ENCODE measurements around the gene RPL13A. TPM values are rescaled to one million over a fixed set of nuclear protein-coding genes. Genes with fewer than 3 reads are reported as not detected.

The RPL13A gene
- total and polyA plus RNA-seq, 2 of the 13 experiments (the other 11 are each of a cell fraction or from before 2014, with no cell fraction given), result 2,601 to 3,407 TPM

- TF ChIP-seq ELF4 (CRISPR knock-in tag; IDR thresholded peaks at IDR 0.05; ENCODE audit: borderline replicate concordance), result no peak
- no peak for TF ChIP-seq SIN3B (IDR thresholded peaks at IDR 0.05; ENCODE audit: low read length)
- TF ChIP-seq ZNF776 (CRISPR knock-in tag; IDR thresholded peaks at IDR 0.05), result peak; percentile 66; the same call in 1 of the 2 replicates
- no peak for TF ChIP-seq ZSCAN12 (CRISPR knock-in tag; IDR thresholded peaks at IDR 0.05)
- no peak for TF ChIP-seq ARID5B (CRISPR knock-in tag; IDR thresholded peaks at IDR 0.05)
- no peak for TF ChIP-seq SRY (CRISPR knock-in tag; IDR thresholded peaks at IDR 0.05)
- TF ChIP-seq ZFP36 (IDR thresholded peaks at IDR 0.05; ENCODE audit: borderline replicate concordance, low read depth, low read length, partially characterized antibody), result no peak
- TF ChIP-seq CCDC6 (CRISPR knock-in tag; IDR thresholded peaks at IDR 0.05), result no peak
- no peak for TF ChIP-seq ATF5 (CRISPR knock-in tag; IDR thresholded peaks at IDR 0.05; ENCODE audit: low read depth)
- TF ChIP-seq HNRNPL (IDR thresholded peaks at IDR 0.05; ENCODE audit: low read depth, low read length), result 0 out of 2 replicates have a peak, but pooled peaks have one; percentile 33
- no peak for TF ChIP-seq ZNF207 (IDR thresholded peaks at IDR 0.05; ENCODE audit: borderline replicate concordance)
- TF ChIP-seq ZBTB39 (CRISPR knock-in tag; IDR thresholded peaks at IDR 0.05), result no peak
- peak; percentile 72 for TF ChIP-seq CBX1 (IDR thresholded peaks at IDR 0.05; ENCODE audit: low read depth)
- no peak for TF ChIP-seq ZBTB46 (CRISPR knock-in tag; IDR thresholded peaks at IDR 0.05; ENCODE audit: borderline replicate concordance)
- 0 out of 2 replicates have a peak, but pooled peaks have one; percentile 30 for TF ChIP-seq ZNF205 (CRISPR knock-in tag; IDR thresholded peaks at IDR 0.05)
- TF ChIP-seq ZNF605 (CRISPR knock-in tag; IDR thresholded peaks at IDR 0.05), result 0 out of 2 replicates have a peak, but pooled peaks have one; percentile 15
- no peak for TF ChIP-seq DPF2 (CRISPR knock-in tag; IDR thresholded peaks at IDR 0.05; ENCODE audit: borderline replicate concordance, low read depth)
- peak; percentile 88 for TF ChIP-seq NFYB (CRISPR knock-in tag; IDR thresholded peaks at IDR 0.05)
- peak; percentile 95; the same call in 1 of the 2 replicates for TF ChIP-seq TFDP1 (CRISPR knock-in tag; IDR thresholded peaks at IDR 0.05; ENCODE audit: borderline replicate concordance)
These were observed 34.2 kb upstream of the RPL13A start, which contains the start of gene ALDH16A1 (continued) for GRCh38 chr19:49453013-49453756.

Data from HepG2 (cell line).